ENCODE measurements around the gene ORMDL3. TPM values are rescaled to one million over a fixed set of nuclear protein-coding genes. Genes with fewer than 3 reads are reported as not detected.

The ORMDL3 gene
- total RNA-seq, 2 donors from 2014 or later: 65.6 to 91.0 TPM

DNA sequence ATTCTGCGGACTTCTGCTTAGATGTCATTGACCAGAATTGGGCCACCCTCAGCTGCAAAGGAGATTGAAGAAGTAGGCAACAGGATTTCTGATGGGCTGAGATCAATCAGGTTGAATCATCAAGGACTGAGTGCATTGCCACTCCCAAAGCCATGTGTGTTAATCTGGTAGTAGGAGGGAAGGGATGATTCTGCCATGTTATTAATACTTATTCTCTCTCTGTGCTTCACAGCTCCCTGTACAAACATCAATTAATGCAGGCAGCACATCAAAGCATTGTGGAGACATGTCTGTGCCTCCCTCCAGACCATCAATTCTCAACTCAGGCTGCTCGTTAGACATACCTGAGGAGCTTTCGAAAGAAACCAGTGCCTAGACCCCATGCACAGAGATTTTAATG lies 11.7 kb upstream of the ORMDL3 start:
- 82 to 90% methylated on average over 3 of the region's 3 CpGs for WGBS, 2 donors
- DNase-seq (no peak), ATAC-seq (no peak)
- TF ChIP-seq POLR2A (IDR thresholded peaks at IDR 0.05): no peak
- TF ChIP-seq, protein P1, sequence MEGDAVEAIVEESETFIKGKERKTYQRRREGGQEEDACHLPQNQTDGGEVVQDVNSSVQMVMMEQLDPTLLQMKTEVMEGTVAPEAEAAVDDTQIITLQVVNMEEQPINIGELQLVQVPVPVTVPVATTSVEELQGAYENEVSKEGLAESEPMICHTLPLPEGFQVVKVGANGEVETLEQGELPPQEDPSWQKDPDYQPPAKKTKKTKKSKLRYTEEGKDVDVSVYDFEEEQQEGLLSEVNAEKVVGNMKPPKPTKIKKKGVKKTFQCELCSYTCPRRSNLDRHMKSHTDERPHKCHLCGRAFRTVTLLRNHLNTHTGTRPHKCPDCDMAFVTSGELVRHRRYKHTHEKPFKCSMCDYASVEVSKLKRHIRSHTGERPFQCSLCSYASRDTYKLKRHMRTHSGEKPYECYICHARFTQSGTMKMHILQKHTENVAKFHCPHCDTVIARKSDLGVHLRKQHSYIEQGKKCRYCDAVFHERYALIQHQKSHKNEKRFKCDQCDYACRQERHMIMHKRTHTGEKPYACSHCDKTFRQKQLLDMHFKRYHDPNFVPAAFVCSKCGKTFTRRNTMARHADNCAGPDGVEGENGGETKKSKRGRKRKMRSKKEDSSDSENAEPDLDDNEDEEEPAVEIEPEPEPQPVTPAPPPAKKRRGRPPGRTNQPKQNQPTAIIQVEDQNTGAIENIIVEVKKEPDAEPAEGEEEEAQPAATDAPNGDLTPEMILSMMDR (IDR thresholded peaks at IDR 0.05): no peak
- H3K4me3 ChIP-seq: no peak overlapping the region
- no peaks in the 10 kb centered on the region for H3K9me3 ChIP-seq
- no peak overlapping the region for H3K27ac ChIP-seq
- intact Hi-C loops (cut with DNase I): no loop called here
- no peaks in the 10 kb centered on the region for H3K27me3 ChIP-seq
- no peaks in the 10 kb centered on the region for H3K36me3 ChIP-seq (replicated peaks in 1 of 2; ENCODE audit: insufficient read depth in 1 of 2, low read depth in 2 of 2)
- H3K4me1 ChIP-seq: no peaks in the 10 kb centered on the region

DNA sequence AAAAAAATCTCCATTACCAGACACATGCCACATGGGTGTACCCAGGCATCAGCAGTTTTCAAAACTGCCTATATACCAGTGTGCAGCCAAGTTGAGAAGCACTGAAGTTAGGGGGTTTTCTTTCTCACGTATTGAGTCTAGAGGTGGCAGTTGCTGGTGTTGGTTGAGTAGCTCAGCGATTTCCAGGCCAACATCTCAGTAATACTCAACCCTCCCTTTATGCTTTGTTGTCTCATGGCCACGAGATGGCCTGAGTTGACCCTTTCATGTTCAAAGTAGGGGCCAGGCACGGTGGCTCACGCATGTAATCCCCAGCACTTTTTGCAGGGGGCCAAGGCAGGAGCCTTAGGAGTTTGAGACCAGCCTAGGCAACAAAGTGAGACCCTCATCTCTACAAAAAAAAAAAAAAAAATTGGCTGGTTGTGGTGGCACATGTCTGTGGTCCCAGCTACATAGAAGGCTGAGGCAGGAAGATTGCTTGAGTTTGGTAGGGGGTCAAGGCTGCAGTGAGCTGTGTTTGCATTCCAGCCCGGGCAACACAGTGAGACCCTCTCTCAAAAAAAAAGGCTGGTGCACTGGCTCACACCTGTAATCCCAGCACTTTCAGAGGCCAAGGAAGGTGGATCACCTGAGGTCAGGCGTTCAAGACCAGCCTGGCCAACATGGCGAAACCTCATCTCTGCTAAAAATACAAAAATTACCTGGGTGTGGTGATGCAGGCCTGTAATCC lies 10.9 kb upstream of the ORMDL3 start:
- 60 to 64% methylated on average over 8 of the region's 8 CpGs for WGBS, 2 donors
- Histone ChIP-seq H3K4me3 (no peak overlapping the region), H3K27ac (no peak overlapping the region), H3K27me3 (no peaks in the 10 kb centered on the region), H3K4me1 (no peaks in the 10 kb centered on the region), H3K36me3 (replicated peaks in 1 of 2; ENCODE audit: insufficient read depth in 1 of 2, low read depth in 2 of 2) (no peaks in the 10 kb centered on the region), H3K9me3 (no peaks in the 10 kb centered on the region)
- intact Hi-C loops (cut with DNase I): no loop called here
- TF ChIP-seq, protein P1 (IDR thresholded peaks at IDR 0.05): no peak
- no peak for TF ChIP-seq POLR2A (IDR thresholded peaks at IDR 0.05)
- ATAC-seq: no peak
- no peak for DNase-seq

DNA sequence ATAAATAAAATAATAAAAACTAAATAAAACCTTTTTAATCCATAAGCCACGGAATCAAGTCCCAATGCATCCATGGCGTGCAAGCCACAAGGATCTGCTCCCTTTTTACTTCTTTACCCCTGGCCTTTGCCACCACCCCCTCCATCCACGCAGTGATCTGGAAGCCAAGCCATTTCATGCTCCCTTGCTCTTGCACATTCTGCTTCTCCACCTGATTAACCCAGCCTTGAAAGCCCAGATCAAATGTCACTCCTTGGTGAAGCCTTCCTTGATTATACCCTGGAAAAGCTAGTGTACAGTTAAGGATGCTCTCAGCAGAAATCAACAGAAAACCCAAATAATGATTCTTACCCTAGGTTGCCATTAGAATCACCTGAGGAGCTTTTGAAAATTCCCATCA lies 10.0 kb upstream of the ORMDL3 start:
- ATAC-seq (no peak), DNase-seq (no peak)
- intact Hi-C loops (cut with DNase I): no loop called here
- H3K9me3 ChIP-seq: no peaks in the 10 kb centered on the region
- H3K36me3 ChIP-seq (replicated peaks in 1 of 2; ENCODE audit: insufficient read depth in 1 of 2, low read depth in 2 of 2): no peaks in the 10 kb centered on the region
- no peak for TF ChIP-seq POLR2A (IDR thresholded peaks at IDR 0.05)
- TF ChIP-seq, protein P1 (IDR thresholded peaks at IDR 0.05): no peak
- H3K4me1 ChIP-seq: no peaks in the 10 kb centered on the region
- H3K27me3 ChIP-seq: no peaks in the 10 kb centered on the region
- no peak overlapping the region for H3K27ac ChIP-seq
- 93 to 94% methylated on average over 3 of the region's 3 CpGs for WGBS, 2 donors
- no peak overlapping the region for H3K4me3 ChIP-seq

DNA sequence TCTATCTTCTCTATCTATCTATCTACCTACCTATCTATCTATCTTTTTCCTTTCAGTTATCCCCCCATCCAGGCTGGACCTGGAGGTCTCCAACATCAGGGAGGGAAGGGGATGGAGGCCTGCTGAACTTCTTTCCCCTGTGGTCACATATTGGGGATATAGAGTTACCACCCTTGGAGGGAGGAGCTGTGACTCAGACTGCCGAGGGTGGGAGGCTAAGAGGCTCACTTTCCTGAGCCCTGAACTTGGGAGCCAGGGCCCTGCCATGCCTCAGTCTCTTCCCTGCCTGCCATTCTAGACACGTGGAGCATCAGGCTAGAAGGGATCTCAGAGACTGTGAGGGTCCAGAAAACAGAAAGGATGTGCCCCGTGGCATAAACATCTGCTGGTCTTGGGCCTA lies 8.5 kb upstream of the ORMDL3 start:
- H3K27ac ChIP-seq: no peak overlapping the region
- ATAC-seq (no peak), DNase-seq (no peak)
- no peaks in the 10 kb centered on the region for H3K4me1 ChIP-seq
- no peaks in the 10 kb centered on the region for H3K27me3 ChIP-seq
- TF ChIP-seq, protein P1 (IDR thresholded peaks at IDR 0.05): no peak
- TF ChIP-seq POLR2A (IDR thresholded peaks at IDR 0.05): no peak
- 50 to 63% methylated on average over 1 to 3 of the region's 3 CpGs for WGBS, 2 donors
- H3K9me3 ChIP-seq: no peaks in the 10 kb centered on the region
- H3K4me3 ChIP-seq: no peak overlapping the region
- no peaks in the 10 kb centered on the region for H3K36me3 ChIP-seq (replicated peaks in 1 of 2; ENCODE audit: insufficient read depth in 1 of 2, low read depth in 2 of 2)
- intact Hi-C loops (cut with DNase I): no loop called here

DNA sequence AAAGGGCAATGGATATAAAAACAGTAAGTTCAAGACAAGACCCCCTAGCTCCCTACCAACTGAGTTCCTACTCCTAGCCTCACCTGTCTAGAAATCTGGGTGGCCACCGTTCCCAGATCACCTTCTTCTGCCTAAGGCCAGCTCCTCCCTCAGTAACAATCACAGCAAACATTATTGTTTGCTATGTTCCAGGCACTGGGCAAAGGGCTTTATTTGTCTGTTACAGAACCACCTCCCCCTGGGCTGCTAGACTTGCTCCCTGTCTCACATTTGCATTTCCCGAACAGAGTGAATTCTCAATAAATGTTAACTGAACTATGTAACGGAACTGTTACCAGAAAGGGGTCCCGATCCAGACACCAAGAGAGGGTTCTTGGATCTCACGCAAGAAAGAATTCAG lies 6.9 kb upstream of the ORMDL3 start:
- no peaks in the 10 kb centered on the region for H3K36me3 ChIP-seq (replicated peaks in 1 of 2; ENCODE audit: insufficient read depth in 1 of 2, low read depth in 2 of 2)
- no peaks in the 10 kb centered on the region for H3K27me3 ChIP-seq
- 68 to 81% methylated on average over 5 of the region's 5 CpGs for WGBS, 2 donors
- no peaks in the 10 kb centered on the region for H3K9me3 ChIP-seq
- no peak overlapping the region for H3K4me3 ChIP-seq
- intact Hi-C loops (cut with DNase I): no loop called here
- peaks cover 5% of the 10 kb centered on the region for H3K4me1 ChIP-seq
- ATAC-seq (no peak), DNase-seq (no peak)
- TF ChIP-seq, protein P1 (IDR thresholded peaks at IDR 0.05): no peak
- TF ChIP-seq POLR2A (IDR thresholded peaks at IDR 0.05): no peak
- H3K27ac ChIP-seq: no peak overlapping the region
